DMS114 treated with DMSO at 0.1 percent for 48 hours (cell line): ENCODE results near the gene PPP1R7.

Source experiments
- DNase-seq: peaks from one replicate; lab custom pipeline; 2025; ENCODE audit not compliant: unreplicated experiment; lab: John Stamatoyannopoulos, UW

The PPP1R7 gene

DNA sequence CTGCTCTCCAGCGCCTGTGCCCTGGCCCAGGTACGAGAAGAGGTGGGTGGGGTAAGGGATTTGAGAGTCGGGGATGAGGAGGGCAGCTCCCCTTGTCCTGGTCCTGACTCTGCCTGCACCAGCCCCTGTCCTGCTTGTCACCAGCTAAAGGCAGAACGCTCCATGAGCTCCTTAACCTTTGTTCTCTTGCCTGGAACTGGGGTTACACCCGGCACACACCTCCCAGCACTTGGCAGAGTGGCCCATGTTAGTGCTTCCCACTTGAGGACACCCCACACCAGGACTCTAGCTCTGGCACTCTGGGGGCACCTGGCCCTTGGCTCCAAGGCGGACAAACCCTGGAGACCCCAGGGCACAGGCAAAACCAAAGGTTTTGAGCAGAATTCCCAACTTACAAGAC, 57.4 kb downstream of the PPP1R7 start:
- DNase-seq: no peak

DNA sequence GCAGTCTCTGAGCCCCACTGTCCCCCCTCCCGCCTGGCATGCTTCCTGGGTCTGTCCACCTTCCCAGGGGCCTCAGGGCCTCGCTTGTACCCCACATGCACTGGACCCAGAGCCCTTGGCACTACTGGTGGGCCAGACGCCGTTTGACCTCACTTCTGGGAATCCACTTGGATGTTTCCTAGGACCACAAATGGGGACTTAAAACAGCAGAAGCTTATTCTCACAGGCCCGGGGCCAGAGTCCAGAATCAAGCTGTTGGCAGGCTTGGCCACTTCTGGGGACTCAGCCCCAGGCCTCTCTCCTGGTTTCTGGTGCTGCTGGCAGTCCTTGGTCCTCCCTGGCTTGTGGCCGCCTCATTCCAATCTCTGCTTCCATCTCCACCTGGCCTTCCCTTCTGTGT, 57.8 kb downstream of the PPP1R7 start:
- no peak for DNase-seq

DNA sequence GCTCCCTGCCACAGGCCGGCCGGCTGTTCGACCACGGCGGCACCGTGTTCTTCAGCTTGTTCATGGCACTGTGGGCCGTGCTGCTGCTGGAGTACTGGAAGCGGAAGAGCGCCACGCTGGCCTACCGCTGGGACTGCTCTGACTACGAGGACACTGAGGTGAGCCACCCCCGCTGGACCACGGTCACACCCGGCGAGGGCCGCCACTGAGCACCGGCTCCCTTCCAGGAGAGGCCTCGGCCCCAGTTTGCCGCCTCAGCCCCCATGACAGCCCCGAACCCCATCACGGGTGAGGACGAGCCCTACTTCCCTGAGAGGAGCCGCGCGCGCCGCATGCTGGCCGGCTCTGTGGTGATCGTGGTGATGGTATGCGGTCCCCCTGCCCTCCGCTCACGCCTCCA, 59.0 kb downstream of the PPP1R7 start:
- no peak for DNase-seq

DNA sequence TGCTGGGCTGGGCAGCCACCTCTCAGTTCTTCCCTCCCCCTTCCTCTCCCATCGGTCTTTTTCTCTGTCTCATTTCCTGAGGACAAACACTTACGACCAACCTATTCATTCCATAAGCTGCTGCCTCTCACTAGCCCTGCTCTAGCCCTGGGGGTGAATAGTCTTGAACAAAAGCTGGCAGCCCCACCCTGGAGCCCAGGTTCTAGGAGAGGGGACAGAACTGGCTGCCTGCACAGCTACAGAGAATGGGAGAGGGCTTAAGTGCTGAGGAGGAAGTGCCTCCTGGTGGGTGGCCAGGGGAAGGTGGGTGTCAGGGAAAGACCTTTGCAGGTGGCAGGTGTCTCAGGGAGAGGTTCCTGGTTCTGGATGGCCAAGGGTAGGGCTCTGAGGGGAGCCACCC, 61.0 kb downstream of the PPP1R7 start:
- DNase-seq: no peak

DNA sequence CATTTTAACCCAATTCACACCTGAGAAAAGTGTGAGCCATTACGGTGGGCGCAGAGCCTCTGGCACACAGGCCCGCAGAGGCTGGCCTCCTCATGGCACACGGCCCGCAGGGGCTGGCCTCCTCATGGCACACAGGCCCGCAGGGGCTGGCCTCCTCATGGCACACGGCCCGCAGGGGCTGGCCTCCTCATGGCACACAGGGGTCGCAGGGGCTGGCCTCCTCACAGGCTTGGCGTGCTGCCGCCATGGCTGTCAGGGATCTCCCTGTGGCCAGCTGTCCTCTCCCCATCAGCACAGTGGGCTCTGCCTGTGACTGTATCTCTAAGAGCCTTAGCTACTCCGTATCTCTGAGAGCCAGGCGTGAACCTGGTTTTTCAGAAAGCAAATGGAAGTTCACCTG, 62.8 kb downstream of the PPP1R7 start:
- DNase-seq: no peak

DNA sequence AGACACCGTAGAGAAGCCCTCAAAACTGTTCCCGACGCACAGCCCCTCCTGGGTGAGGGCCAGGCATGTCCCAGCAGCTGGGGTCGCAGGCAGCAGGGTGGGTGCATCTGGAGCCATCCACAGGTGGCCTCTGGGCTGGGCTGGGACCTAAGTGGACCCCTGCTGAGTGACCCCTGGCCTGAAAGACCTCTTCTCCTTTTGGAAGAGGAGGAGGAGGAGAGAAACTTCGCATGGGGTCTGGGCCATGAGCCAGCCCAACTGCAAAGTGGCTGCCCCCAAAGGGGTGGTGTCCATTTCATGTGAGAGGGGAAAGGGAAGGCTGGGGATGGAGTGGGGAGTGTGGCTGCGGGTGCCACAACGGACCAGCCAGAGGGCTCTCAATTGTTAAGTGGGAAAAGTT, 63.3 kb downstream of the PPP1R7 start:
- no peak for DNase-seq

DNA sequence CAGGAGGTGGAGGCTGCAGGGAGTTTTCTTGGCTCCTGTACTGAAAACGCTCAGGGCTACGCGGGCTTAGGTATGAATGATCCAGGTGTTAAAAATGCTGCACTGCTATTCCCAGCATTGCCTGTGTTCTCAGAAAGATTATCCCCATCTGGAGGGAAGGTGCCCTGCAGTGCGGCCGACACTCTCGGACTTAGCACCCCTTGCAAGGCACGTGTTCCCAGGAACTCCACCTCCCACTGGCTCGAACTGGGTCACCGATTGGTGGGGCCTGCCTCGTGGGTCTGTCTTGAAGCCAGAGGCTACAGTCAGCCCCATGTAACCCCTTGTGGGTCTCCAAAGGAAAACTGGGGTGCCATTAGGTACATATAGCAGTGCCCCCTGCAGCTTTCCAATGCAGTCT, 63.9 kb downstream of the PPP1R7 start:
- no peak for DNase-seq

DNA sequence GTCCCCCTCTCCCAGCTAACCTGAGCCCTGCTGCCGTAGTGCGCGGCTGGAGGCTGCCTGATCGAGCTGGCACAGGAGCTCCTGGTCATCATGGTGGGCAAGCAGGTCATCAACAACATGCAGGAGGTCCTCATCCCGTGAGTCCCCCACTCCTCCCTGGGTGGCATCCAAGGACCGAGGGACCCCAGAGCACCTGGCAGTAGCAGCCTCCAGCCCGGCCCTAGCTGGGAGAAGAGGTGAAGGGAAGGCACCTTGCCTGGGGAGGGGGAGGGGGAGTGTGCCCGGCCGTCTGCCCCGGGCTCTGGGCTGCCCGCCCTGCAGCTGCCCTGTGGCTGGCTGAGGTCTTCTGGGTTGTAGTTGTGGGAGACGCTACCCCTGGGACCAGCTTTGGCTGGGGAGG, 64.5 kb downstream of the PPP1R7 start:
- DNase-seq: no peak

DNA sequence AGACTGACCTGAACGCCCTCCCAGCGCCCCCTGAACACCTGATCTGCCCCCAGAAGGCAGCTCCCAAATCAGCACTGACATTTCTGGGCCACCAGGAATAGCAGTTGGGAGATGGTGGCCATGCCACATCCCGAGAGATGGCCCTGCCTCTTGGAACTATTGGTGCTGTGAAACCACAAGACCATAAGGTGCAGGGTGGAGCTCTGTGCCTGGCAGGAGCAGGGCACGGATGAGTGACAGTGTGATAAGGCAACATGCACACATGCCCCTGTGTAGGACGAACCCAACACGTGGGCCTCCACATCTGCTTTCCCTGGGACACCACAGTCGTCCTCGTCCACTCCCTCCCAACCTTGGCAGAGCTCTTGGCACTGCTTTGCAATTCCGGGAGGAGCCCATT, 65.2 kb downstream of the PPP1R7 start:
- DNase-seq: no peak

DNA sequence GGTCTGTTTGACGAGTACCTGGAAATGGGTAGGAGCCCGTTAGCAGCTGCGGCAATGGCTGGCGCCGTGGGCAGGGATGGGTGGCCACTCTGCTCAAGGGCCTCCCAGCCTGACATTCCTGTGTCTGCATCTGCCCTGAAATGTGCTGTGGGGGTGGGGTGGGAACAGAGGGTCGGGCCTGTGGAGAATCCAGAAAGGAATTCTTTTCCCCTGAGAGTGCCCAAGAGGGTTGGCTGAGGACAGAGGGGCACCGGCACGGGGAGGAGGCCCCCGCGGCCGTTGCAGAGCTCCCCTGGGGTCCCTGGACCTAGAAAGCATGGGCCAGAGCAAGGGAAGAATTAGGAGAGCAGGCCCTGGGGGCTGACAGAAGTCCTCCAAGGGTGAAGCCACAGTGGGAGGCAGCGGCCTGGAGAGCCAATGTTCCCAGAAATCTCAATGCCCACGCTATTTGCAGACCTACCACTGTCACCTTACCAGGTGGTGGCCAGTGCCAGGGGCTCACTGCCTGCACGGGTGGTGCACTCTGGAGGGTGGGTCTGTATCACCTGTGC, 66.0 kb downstream of the PPP1R7 start:
- DNase-seq: no peak

DNA sequence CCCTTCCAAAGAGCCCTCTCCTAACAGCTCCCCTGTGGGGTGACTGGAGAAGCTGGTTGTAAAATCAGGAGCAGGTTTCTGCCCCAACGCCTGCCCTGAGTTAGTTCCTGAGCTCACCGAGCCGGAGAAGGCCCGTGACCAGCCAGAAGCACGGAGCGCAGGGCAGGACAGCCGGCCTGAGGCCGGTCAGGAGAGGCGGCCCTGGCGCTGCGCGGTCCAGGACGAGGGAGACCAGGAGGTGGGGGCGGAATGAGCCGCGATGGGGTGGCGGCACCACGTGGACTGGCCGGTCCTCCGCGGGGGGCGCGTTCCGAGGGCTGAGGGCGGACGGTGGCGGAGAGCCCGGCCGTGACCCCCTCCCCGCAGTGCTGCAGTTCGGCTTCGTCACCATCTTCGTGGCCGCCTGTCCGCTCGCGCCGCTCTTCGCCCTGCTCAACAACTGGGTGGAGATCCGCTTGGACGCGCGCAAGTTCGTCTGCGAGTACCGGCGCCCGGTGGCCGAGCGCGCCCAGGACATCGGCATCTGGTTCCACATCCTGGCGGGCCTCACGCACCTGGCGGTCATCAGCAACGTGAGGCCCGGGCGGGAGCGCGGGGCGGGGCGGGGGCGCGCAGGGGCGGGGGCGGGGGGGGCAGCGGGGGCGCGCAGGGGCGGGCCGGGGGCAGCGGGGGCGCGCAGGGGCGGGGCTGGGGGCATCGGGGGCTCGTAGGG, 67.2 kb downstream of the PPP1R7 start:
- DNase-seq: no peak

DNA sequence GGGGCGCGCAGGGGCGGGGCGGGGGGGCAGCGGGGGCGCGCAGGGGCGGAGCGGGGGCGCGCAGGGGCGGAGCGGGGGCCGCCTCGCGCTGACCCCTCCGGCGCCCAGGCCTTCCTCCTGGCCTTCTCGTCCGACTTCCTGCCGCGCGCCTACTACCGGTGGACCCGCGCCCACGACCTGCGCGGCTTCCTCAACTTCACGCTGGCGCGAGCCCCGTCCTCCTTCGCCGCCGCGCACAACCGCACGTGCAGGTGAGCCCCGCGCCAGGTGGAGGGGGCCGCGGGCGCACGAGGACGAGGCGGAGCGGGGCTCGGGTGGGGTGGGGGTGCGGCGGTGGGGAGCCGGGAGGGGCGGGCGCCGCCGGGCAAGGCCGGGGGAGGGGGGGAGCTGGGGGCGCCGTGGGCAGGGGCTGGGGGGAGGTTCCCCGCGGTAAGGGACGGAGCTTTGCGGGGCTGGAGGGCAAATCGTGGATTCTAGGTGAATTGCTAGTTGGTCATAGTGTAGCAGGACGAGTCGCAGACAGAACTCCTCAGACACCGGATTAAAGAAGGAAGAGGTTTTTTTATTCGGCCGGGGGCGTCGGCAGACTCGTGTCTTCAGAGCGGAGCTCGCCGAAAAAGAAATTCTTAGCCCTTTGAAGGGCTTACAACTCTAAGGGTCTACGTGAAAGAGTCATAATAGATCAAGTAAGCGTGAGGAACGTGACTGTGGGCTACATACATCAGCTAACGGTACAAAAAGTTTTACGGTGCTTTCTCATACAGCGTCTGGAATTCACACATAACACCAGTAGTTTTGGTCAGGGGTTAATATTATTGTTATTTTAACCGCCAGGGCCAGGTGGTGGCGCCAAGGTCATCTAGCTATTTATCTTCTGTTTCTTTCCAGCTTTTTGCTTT, 68.1 kb downstream of the PPP1R7 start:
- DNase-seq: no peak

DNA sequence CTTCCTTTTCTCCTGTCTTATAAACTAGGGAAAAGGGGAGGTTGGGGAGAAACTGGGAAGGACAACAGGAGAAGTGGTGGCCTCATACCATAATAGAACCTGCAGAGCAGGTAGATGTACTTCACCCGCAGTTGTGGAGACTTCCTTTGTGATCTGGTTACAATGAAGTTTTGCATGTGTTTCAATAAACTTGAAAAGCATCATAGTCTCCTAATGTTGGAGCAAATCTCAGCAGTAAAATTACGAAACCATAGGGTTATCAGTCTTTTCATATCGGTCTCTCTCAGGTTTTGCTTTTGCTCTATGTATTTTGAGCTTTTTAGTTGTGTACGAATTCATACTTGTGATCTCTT, 68.7 kb downstream of the PPP1R7 start:
- no peak for DNase-seq

DNA sequence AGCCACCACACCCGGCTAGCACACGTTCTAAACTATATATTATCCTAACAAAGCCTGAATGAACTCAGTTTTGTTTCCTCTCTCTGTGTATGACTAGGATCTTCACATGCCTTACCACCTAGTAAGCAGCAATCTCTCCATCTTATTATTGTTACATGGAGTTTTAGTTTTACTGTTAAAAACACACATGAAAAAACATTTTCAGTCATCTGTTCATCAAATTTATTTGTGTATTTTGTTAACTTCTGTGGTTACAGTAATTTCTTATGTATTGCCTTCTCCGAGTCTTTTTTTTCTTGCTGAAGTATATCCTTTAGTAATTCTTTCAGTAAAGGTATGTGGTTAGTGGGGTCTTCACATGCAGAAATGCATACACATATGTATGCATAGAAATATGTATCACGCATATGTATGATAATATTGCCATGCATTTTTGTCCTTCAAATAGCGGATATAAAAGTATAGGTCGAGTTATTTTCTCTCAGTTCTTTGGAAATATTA, 69.6 kb downstream of the PPP1R7 start:
- DNase-seq: no peak

DNA sequence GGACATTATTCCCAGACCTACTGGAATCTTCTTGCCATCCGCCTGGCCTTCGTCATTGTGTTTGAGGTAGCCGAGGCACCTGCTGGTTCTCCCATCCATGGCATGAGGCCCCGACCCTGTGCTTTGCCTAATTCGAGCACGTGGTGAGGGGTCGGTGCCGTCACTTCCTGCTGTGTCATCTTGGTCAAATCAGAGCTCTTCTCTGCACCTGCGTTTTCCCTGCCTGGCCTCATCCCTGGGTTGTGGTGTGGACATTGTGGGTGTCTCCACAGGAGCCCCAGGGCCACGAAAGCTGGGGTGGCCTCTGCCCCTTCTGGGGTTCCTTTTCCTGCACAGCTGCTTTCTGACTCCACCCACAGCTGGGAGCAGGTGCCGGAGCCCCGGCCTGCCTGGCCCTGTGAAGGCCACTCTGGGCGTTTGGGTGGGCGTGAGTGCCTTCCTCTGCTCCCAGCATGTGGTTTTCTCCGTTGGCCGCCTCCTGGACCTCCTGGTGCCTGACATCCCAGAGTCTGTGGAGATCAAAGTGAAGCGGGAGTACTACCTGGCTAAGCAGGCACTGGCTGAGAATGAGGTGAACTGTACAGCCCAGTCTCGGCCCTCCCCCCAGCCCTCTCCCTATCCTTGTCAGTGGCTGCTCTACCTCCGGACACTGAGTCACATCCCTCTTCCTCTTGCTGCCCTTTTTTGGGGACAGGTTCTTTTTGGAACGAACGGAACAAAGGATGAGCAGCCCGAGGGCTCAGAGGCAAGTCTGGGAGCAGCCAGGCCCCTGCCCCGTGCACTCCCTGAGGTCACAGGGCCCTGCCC, 73.1 kb downstream of the PPP1R7 start:
- DNase-seq: no peak

DNA sequence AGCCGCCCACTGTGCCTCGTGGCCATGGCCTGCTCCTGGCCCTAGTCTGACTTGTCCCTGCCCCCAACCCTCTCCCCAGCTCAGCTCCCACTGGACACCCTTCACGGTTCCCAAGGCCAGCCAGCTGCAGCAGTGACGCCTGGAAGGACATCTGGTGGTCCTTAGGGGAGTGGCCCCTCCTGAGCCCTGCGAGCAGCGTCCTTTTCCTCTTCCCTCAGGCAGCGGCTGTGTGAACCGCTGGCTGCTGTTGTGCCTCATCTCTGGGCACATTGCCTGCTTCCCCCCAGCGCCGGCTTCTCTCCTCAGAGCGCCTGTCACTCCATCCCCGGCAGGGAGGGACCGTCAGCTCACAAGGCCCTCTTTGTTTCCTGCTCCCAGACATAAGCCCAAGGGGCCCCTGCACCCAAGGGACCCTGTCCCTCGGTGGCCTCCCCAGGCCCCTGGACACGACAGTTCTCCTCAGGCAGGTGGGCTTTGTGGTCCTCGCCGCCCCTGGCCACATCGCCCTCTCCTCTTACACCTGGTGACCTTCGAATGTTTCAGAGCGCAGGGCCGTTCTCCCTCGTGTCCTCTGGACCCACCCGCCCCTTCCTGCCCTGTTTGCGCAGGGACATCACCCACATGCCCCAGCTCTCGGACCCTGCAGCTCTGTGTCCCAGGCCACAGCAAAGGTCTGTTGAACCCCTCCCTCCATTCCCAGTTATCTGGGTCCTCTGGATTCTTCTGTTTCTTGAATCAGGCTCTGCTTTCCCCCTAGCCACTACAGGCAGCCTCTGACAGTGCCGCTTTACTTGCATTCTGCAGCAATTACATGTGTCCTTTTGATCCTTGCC, 74.0 kb downstream of the PPP1R7 start:
- DNase-seq: no peak

DNA sequence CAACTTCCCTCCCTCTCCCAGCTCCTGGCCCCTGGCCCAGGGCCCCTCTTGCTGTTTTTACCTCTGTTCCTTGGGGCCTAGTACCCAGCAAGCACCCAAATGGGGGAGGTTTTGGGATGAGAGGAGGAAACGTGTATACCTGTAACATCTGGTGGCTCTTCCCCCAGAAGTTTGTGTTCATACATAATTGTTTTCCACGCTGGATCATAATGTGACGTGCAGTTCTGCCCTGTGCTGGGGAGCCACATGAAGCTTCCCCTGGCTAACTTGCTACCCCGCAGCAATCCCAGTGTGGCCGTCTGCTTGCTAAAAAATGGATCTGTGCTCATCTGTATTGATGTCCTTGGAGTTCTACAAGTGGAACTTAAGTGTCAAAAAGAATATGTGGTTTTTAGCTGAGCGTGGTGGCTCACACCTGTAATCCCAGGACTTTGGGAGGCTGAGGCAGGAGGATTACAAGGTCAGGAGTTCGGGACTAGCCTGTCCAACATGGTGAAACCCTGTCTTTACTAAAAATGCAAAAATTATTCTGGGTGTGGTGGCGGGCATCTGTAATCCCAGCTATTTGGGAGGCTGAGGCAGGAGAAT, 74.7 kb downstream of the PPP1R7 start:
- no peak for DNase-seq

DNA sequence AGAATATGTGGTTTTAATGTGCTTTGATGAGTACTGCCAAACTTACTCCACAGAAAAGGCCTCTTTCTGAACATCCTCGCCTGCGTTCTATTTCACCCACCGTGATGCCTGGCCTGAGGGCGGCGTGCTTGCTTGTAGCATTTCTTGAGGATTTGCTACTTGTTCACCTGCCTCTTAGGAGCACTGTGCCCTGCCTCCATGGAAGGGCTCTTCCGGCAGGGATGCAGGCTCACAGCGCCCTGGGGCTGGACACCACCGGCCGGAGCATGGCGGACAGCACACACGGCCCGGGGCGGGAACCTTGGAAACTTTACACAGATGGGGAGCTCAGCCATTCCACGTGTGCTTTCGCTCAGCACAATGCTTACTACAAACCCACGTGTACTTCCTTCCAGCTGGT, 75.3 kb downstream of the PPP1R7 start:
- no peak for DNase-seq

DNA sequence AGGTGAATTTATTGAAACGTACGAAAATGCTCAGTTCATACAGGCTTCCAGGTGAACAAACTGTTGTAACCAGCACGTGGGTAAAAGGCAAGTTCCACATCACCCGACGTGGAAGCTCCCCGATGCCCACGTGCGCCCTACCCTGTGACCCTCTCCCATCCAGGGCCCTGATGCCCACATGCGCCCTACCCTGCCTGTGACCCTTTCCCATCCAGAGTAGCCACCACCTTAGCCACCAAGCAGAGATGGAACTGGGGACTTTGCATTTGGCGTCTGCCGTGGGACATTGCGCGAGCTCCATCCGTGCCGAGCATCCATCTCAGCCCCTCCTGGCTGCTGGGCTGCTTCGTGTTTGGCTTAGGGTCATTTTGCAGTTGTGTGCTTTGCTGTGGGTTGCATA, 75.7 kb downstream of the PPP1R7 start:
- no peak for DNase-seq
